KBM-7 (cell line): Measurements from ENCODE around the gene DHRS12.
A peak's percentile ranks its signal among the peaks of the same experiment; 100 is the strongest.

ENCODE experiments used
- DNase-seq: peaks from one replicate; pipeline ENCODE4 v3.0.0-alpha.2; 2015
- in situ Hi-C: fragments of 300-500 bp; cut with MboI; formaldehyde crosslinking; loops from 2 replicates; pipeline ENCODE4 v1.14.3; 2020; ENCODE audit warnings: low sequenced_read_pairs, low pct_unique_long_range_greater_than_20kb, mixed read lengths

The DHRS12 gene

GRCh38 chr13:51794964-51795363 lies 9.0 kb downstream of the DHRS12 start:
- in situ Hi-C loops: loop anchor here (25.0 kb wide), 1 partner anchor 358 kb away; no protein-coding TSS in a partner anchor
- DNase-seq: no peak

GRCh38 chr13:51793570-51794271 lies 10.2 kb downstream of the DHRS12 start:
- peak; percentile 97 for DNase-seq
- in situ Hi-C loops: loop anchor here (25.0 kb wide), 1 partner anchor 356 kb away; no protein-coding TSS in a partner anchor

GRCh38 chr13:51786425-51787265 lies 17.3 kb downstream of the DHRS12 start:
- no peak for DNase-seq
- in situ Hi-C loops: loop anchor here (25.0 kb wide), 1 partner anchor 349 kb away; no protein-coding TSS in a partner anchor

- in situ Hi-C loops: loop anchor here (25.0 kb wide), 1 partner anchor 349 kb away; no protein-coding TSS in a partner anchor
- DNase-seq: peak; percentile 96
Observed at GRCh38 chr13:51785712-51786424, 18.1 kb downstream of the DHRS12 start.

- no peak for DNase-seq
Observed at GRCh38 chr13:51784097-51784496, 19.9 kb downstream of the DHRS12 start.

GRCh38 chr13:51783428-51784094 lies 20.4 kb downstream of the DHRS12 start:
- in situ Hi-C loops: loop anchor here (25.0 kb wide), 1 partner anchor 346 kb away; no protein-coding TSS in a partner anchor
- DNase-seq: no peak

More at GRCh38 chr13:51784097-51784496, 19.9 kb downstream of the DHRS12 start:
- in situ Hi-C loops: loop anchor here (25.0 kb wide), 1 partner anchor 347 kb away; no protein-coding TSS in a partner anchor

- no peak for DNase-seq
- in situ Hi-C loops: loop anchor here (25.0 kb wide), 1 partner anchor 345 kb away; no protein-coding TSS in a partner anchor
Observed at GRCh38 chr13:51782026-51782710, 21.8 kb downstream of the DHRS12 start.

- in situ Hi-C loops: loop anchor here (25.0 kb wide), 1 partner anchor 344 kb away; no protein-coding TSS in a partner anchor
- peak; percentile 37 for DNase-seq
Observed at GRCh38 chr13:51781246-51782022, 22.5 kb downstream of the DHRS12 start.

- in situ Hi-C loops: loop anchor here (25.0 kb wide), 1 partner anchor 343 kb away; no protein-coding TSS in a partner anchor
- DNase-seq: no peak
Observed at GRCh38 chr13:51780099-51780498, 23.9 kb downstream of the DHRS12 start.

- DNase-seq: no peak
- in situ Hi-C loops: loop anchor here (25.0 kb wide), 1 partner anchor 341 kb away; no protein-coding TSS in a partner anchor
Observed at GRCh38 chr13:51778392-51778791, 25.6 kb downstream of the DHRS12 start.

GRCh38 chr13:51777921-51778320 lies 26.0 kb downstream of the DHRS12 start:
- no peak for DNase-seq
- in situ Hi-C loops: loop anchor here (25.0 kb wide), 1 partner anchor 341 kb away; no protein-coding TSS in a partner anchor

GRCh38 chr13:51776179-51776578 lies 27.8 kb downstream of the DHRS12 start:
- in situ Hi-C loops: loop anchor here (25.0 kb wide), 1 partner anchor 339 kb away; no protein-coding TSS in a partner anchor

GRCh38 chr13:51773515-51773914 lies 30.4 kb downstream of the DHRS12 start:
- no peak for DNase-seq
- in situ Hi-C loops: no loop called here

More at GRCh38 chr13:51776179-51776578, 27.8 kb downstream of the DHRS12 start:
- DNase-seq: no peak

- in situ Hi-C loops: no loop called here
- no peak for DNase-seq
Observed at GRCh38 chr13:51772781-51773180, 31.2 kb downstream of the DHRS12 start.

GRCh38 chr13:51772105-51772455 lies 31.9 kb downstream of the DHRS12 start:
- in situ Hi-C loops: no loop called here
- no peak for DNase-seq

- no peak for DNase-seq
- in situ Hi-C loops: no loop called here
Observed at GRCh38 chr13:51771418-51772104, 32.4 kb downstream of the DHRS12 start.
